Measurements from ENCODE around the gene SLC22A13. TPM values are rescaled to one million over a fixed set of nuclear protein-coding genes. Genes with fewer than 3 reads are reported as not detected.
A peak's percentile ranks its signal among the peaks of the same experiment; 100 is the strongest.

Gene SLC22A13
- total RNA-seq, 1 donor from 2014 or later, result 0.32 TPM

GRCh38 chr3:38226273-38226672 lies 39.3 kb upstream of the SLC22A13 start:
- Histone ChIP-seq H3K4me1 (peaks cover 3% of the 10 kb centered on the region), H3K27me3 (ENCODE audit: low read depth) (no peaks in the 10 kb centered on the region), H3K4me3 (no peak overlapping the region), H3K36me3 (peaks cover 63% of the 10 kb centered on the region), H3K27ac (no peak overlapping the region), H3K9me3 (no peaks in the 10 kb centered on the region)
- intact Hi-C loops (cut with DNase I), result no loop called here
- DNase-seq, result no peak
- no peak for ATAC-seq
- no peak for TF ChIP-seq CTCF (IDR thresholded peaks at IDR 0.05)

- intact Hi-C loops (cut with DNase I), result no loop called here
- H3K36me3 ChIP-seq, result peaks cover 58% of the 10 kb centered on the region
- no peaks in the 10 kb centered on the region for H3K27me3 ChIP-seq (ENCODE audit: low read depth)
- DNase-seq (no peak), ATAC-seq (peak; percentile 85 to 90)
- H3K27ac ChIP-seq, result peak overlapping the region; percentile 15
- peaks cover 3% of the 10 kb centered on the region for H3K4me1 ChIP-seq
- no peak for TF ChIP-seq CTCF (IDR thresholded peaks at IDR 0.05)
- no peaks in the 10 kb centered on the region for H3K9me3 ChIP-seq
- H3K4me3 ChIP-seq, result no peak overlapping the region
Measured at GRCh38 chr3:38227989-38228388, 37.6 kb upstream of the SLC22A13 start.

- Histone ChIP-seq H3K36me3 (peaks cover 59% of the 10 kb centered on the region), H3K9me3 (no peaks in the 10 kb centered on the region), H3K4me1 (peaks cover 3% of the 10 kb centered on the region), H3K27ac (no peak overlapping the region), H3K4me3 (no peak overlapping the region), H3K27me3 (ENCODE audit: low read depth) (no peaks in the 10 kb centered on the region)
- ATAC-seq (no peak), DNase-seq (no peak)
- intact Hi-C loops (cut with DNase I), result no loop called here
- TF ChIP-seq CTCF (IDR thresholded peaks at IDR 0.05), result no peak
Measured at GRCh38 chr3:38229036-38229435, 36.6 kb upstream of the SLC22A13 start.

GRCh38 chr3:38232701-38233100 lies 32.9 kb upstream of the SLC22A13 start:
- Histone ChIP-seq H3K4me1 (peaks cover 3% of the 10 kb centered on the region), H3K4me3 (no peak overlapping the region), H3K36me3 (peaks cover 55% of the 10 kb centered on the region), H3K27me3 (ENCODE audit: low read depth) (no peaks in the 10 kb centered on the region), H3K9me3 (peaks cover 7% of the 10 kb centered on the region), H3K27ac (no peak overlapping the region)
- intact Hi-C loops (cut with DNase I), result no loop called here
- DNase-seq (no peak), ATAC-seq (no peak)
- no peak for TF ChIP-seq CTCF (IDR thresholded peaks at IDR 0.05)

- Histone ChIP-seq H3K27me3 (ENCODE audit: low read depth) (no peaks in the 10 kb centered on the region), H3K36me3 (peaks cover 63% of the 10 kb centered on the region), H3K9me3 (peaks cover 21% of the 10 kb centered on the region), H3K4me1 (no peaks in the 10 kb centered on the region), H3K27ac (no peak overlapping the region), H3K4me3 (no peak overlapping the region)
- no peak for TF ChIP-seq CTCF (IDR thresholded peaks at IDR 0.05)
- no peak for ATAC-seq
- intact Hi-C loops (cut with DNase I), result no loop called here
- DNase-seq, result no peak
Measured at GRCh38 chr3:38235466-38235865, 30.1 kb upstream of the SLC22A13 start.
